ENCODE data around the gene BCL6B.

Gene BCL6B

DNA sequence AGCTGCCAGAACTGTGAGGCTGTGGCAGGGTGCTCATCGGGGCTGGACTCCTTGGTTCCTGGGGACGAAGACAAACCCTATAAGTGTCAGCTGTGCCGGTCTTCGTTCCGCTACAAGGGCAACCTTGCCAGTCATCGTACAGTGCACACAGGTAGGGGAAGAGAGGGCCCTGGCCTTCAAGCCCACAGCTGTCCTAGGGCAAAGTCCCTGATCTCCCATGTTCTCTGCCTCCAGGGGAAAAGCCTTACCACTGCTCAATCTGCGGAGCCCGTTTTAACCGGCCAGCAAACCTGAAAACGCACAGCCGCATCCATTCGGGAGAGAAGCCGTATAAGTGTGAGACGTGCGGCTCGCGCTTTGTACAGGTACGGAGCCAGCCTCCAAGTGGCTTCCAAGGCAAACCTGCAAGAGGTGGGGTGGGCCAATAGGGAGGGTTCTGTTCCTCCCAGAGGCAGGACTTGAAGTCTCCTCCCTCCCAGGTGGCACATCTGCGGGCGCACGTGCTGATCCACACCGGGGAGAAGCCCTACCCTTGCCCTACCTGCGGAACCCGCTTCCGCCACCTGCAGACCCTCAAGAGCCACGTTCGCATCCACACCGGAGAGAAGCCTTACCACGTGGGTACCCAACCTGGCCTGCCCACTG, 3.7 kb downstream of the BCL6B start:
- Histone ChIP-seq H3K4me1 (ENCODE audit: control insufficient read depth in 2 of 2, insufficient read depth in 2 of 2, low read length in 2 of 2) (peaks cover 13 to 16% of the 10 kb centered on the region in 2 donors), H3K4me3 (ENCODE audit: low read length in 2 of 2) (no peak overlapping the region), H3K27ac (ENCODE audit: low read depth in 2 of 2, low read length in 2 of 2) (no peak overlapping the region)

GRCh38 chr17:7027335-7027734, 4.5 kb downstream of the BCL6B start:
- no peaks in the 10 kb centered on the region for H3K27me3 ChIP-seq (ENCODE audit: control insufficient read depth in 2 of 2, insufficient read depth in 2 of 2, low read length in 2 of 2)
- H3K4me1 ChIP-seq (ENCODE audit: control insufficient read depth in 2 of 2, insufficient read depth in 2 of 2, low read length in 2 of 2): peaks cover 6 to 10% of the 10 kb centered on the region in 2 donors
- no peak overlapping the region for H3K27ac ChIP-seq (ENCODE audit: low read depth in 2 of 2, low read length in 2 of 2)
- H3K9me3 ChIP-seq (ENCODE audit: control insufficient read depth in 2 of 2, low read length in 2 of 2): no peaks in the 10 kb centered on the region
- no peak overlapping the region for H3K4me3 ChIP-seq (ENCODE audit: low read length in 2 of 2)
- no peaks in the 10 kb centered on the region for H3K36me3 ChIP-seq (ENCODE audit: control insufficient read depth in 2 of 2, insufficient read depth in 2 of 2, low read length in 2 of 2)
- H3K9ac ChIP-seq (ENCODE audit: low read depth in 1 of 2, low read length in 2 of 2): no peak overlapping the region

More for the DNA sequence above, 3.7 kb downstream of the BCL6B start:
- Histone ChIP-seq H3K27me3 (ENCODE audit: control insufficient read depth in 2 of 2, insufficient read depth in 2 of 2, low read length in 2 of 2) (no peaks in the 10 kb centered on the region), H3K9me3 (ENCODE audit: control insufficient read depth in 2 of 2, low read length in 2 of 2) (no peaks in the 10 kb centered on the region), H3K36me3 (ENCODE audit: control insufficient read depth in 2 of 2, insufficient read depth in 2 of 2, low read length in 2 of 2) (no peaks in the 10 kb centered on the region), H3K9ac (ENCODE audit: low read depth in 1 of 2, low read length in 2 of 2) (no peak overlapping the region)

DNA sequence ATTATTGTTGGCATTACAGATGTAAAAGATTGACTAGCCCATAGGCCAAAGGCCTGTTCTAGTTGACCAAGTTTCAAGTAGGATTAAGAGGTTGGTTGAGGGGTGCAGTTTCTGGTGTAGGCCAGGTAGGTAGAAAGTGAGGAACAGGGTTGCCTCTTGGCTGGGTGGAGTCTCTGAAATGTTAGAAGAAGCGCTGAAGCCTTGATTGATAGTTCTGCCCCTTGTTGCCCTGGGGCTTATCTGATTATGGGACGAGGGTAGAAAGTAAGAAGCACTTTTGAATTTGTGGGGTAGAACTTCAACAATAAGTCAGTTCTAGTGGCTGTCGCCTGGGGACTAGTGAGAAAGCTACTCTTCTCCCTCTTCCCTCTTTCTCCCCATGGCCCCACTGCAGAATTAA, 6.2 kb downstream of the BCL6B start:
- H3K4me1 ChIP-seq (ENCODE audit: control insufficient read depth in 2 of 2, insufficient read depth in 2 of 2, low read length in 2 of 2): no peaks in the 10 kb centered on the region
- H3K4me3 ChIP-seq (ENCODE audit: low read length in 2 of 2): no peak overlapping the region
- peak overlapping the region in 1 of 2 donors; percentile 23 for H3K27ac ChIP-seq (ENCODE audit: low read depth in 2 of 2, low read length in 2 of 2)
- no peaks in the 10 kb centered on the region for H3K9me3 ChIP-seq (ENCODE audit: control insufficient read depth in 2 of 2, low read length in 2 of 2)
- H3K27me3 ChIP-seq (ENCODE audit: control insufficient read depth in 2 of 2, insufficient read depth in 2 of 2, low read length in 2 of 2): no peaks in the 10 kb centered on the region
- no peaks in the 10 kb centered on the region for H3K36me3 ChIP-seq (ENCODE audit: control insufficient read depth in 2 of 2, insufficient read depth in 2 of 2, low read length in 2 of 2)
- no peak overlapping the region for H3K9ac ChIP-seq (ENCODE audit: low read depth in 1 of 2, low read length in 2 of 2)

DNA sequence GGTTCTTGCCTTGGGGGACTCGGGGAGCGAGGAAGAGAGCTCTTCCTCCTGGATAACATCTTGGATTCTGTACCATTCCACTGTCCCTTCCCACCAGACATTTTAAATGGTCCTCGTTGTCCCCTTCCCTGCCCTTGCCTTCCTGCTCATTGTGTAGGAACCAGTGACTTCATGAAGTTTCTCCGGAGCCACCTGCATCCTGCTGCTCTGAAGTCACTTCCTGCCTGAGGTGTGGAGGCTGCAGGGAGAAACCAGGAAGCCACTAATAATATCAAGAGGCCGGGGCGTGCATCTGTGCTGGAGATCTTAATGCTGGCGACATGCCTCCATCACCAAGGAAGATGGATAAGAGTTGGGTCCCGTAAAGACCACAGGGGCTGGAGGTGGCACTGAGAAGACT, 6.8 kb downstream of the BCL6B start:
- Histone ChIP-seq H3K9me3 (ENCODE audit: control insufficient read depth in 2 of 2, low read length in 2 of 2) (no peaks in the 10 kb centered on the region), H3K4me1 (ENCODE audit: control insufficient read depth in 2 of 2, insufficient read depth in 2 of 2, low read length in 2 of 2) (no peaks in the 10 kb centered on the region), H3K9ac (ENCODE audit: low read depth in 1 of 2, low read length in 2 of 2) (no peak overlapping the region), H3K27me3 (ENCODE audit: control insufficient read depth in 2 of 2, insufficient read depth in 2 of 2, low read length in 2 of 2) (no peaks in the 10 kb centered on the region), H3K4me3 (ENCODE audit: low read length in 2 of 2) (no peak overlapping the region), H3K36me3 (ENCODE audit: control insufficient read depth in 2 of 2, insufficient read depth in 2 of 2, low read length in 2 of 2) (no peaks in the 10 kb centered on the region), H3K27ac (ENCODE audit: low read depth in 2 of 2, low read length in 2 of 2) (peak overlapping the region in 1 of 2 donors; percentile 23)

DNA sequence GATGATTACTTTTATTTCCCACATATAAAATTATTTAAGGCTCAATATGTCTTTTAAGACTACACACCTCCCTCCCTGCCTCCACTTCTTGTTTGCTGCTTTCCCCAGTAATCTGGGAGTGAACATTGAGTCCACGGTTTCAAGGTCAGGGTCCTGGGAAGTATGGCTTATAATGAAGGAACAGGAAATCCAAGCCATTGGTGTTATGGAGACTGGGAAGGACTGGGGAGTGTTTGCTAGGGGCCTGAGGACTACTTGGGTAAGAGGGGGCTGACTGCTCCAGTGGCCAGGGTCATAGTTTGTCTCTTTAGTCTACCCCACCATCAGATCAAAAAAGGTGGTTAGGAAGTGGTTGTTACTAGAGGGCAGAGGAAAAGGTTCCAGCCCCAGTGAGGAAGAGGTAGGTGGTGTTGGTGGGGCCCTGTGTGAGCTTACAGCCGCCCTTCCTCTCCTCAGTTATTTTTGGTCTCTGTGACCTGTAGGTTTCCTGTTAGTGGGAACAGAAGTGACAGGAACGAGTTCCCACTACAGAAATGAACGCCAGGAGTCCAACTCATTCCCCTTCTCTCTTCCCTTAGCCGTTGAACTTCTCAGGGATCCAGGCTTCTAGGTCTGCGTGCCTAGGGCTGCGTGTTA, 12.2 kb downstream of the BCL6B start:
- Histone ChIP-seq H3K4me3 (ENCODE audit: low read length in 2 of 2) (peak overlapping the region; percentile 71 to 92), H3K27ac (ENCODE audit: low read depth in 2 of 2, low read length in 2 of 2) (peak overlapping the region; percentile 76 to 90), H3K9ac (ENCODE audit: low read depth in 1 of 2, low read length in 2 of 2) (peak overlapping the region; percentile 86 to 90)

GRCh38 chr17:7035591-7036368, 12.9 kb downstream of the BCL6B start, which contains the start of gene SLC16A13:
SLC16A13 (plus strand) TSS chr17:7036015; CDS start chr17:7036383, 368 bp downstream.
- Histone ChIP-seq H3K27ac (ENCODE audit: low read depth in 2 of 2, low read length in 2 of 2) (peak within 1 kb of the TSS; percentile 76 to 90), H3K36me3 (ENCODE audit: control insufficient read depth in 2 of 2, insufficient read depth in 2 of 2, low read length in 2 of 2) (no peaks in the 10 kb centered on the region), H3K9me3 (ENCODE audit: control insufficient read depth in 2 of 2, low read length in 2 of 2) (no peaks in the 10 kb centered on the region), H3K27me3 (ENCODE audit: control insufficient read depth in 2 of 2, insufficient read depth in 2 of 2, low read length in 2 of 2) (no peaks in the 10 kb centered on the region), H3K4me1 (ENCODE audit: control insufficient read depth in 2 of 2, insufficient read depth in 2 of 2, low read length in 2 of 2) (peaks cover 10 to 13% of the 10 kb centered on the region in 2 donors), H3K4me3 (ENCODE audit: low read length in 2 of 2) (peak within 1 kb of the TSS; percentile 71 to 92), H3K9ac (ENCODE audit: low read depth in 1 of 2, low read length in 2 of 2) (peak within 1 kb of the TSS; percentile 86 to 90)

More for the DNA sequence above, 12.2 kb downstream of the BCL6B start:
- no peaks in the 10 kb centered on the region for H3K27me3 ChIP-seq (ENCODE audit: control insufficient read depth in 2 of 2, insufficient read depth in 2 of 2, low read length in 2 of 2)
- H3K4me1 ChIP-seq (ENCODE audit: control insufficient read depth in 2 of 2, insufficient read depth in 2 of 2, low read length in 2 of 2): peaks cover 10 to 13% of the 10 kb centered on the region in 2 donors
- H3K9me3 ChIP-seq (ENCODE audit: control insufficient read depth in 2 of 2, low read length in 2 of 2): no peaks in the 10 kb centered on the region
- no peaks in the 10 kb centered on the region for H3K36me3 ChIP-seq (ENCODE audit: control insufficient read depth in 2 of 2, insufficient read depth in 2 of 2, low read length in 2 of 2)

DNA sequence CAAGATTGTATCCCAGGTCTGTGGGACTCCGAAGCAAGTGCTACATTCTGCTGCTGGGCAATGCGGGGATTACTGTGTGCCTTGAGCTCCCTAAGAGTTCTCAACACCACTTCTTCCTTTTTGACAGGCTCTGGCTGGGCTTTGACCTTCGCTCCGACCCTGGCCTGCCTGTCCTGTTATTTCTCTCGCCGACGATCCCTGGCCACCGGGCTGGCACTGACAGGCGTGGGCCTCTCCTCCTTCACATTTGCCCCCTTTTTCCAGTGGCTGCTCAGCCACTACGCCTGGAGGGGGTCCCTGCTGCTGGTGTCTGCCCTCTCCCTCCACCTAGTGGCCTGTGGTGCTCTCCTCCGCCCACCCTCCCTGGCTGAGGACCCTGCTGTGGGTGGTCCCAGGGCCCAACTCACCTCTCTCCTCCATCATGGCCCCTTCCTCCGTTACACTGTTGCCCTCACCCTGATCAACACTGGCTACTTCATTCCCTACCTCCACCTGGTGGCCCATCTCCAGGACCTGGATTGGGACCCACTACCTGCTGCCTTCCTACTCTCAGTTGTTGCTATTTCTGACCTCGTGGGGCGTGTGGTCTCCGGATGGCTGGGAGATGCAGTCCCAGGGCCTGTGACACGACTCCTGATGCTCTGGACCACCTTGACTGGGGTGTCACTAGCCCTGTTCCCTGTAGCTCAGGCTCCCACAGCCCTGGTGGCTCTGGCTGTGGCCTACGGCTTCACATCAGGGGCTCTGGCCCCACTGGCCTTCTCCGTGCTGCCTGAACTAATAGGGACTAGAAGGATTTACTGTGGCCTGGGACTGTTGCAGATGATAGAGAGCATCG, 15.4 kb downstream of the BCL6B start:
- peaks cover 0 to 5% of the 10 kb centered on the region in 2 donors for H3K27me3 ChIP-seq (ENCODE audit: control insufficient read depth in 2 of 2, insufficient read depth in 2 of 2, low read length in 2 of 2)
- no peaks in the 10 kb centered on the region for H3K9me3 ChIP-seq (ENCODE audit: control insufficient read depth in 2 of 2, low read length in 2 of 2)
- no peak overlapping the region for H3K27ac ChIP-seq (ENCODE audit: low read depth in 2 of 2, low read length in 2 of 2)
- no peak overlapping the region for H3K4me3 ChIP-seq (ENCODE audit: low read length in 2 of 2)
- no peak overlapping the region for H3K9ac ChIP-seq (ENCODE audit: low read depth in 1 of 2, low read length in 2 of 2)
- no peaks in the 10 kb centered on the region for H3K36me3 ChIP-seq (ENCODE audit: control insufficient read depth in 2 of 2, insufficient read depth in 2 of 2, low read length in 2 of 2)
- H3K4me1 ChIP-seq (ENCODE audit: control insufficient read depth in 2 of 2, insufficient read depth in 2 of 2, low read length in 2 of 2): peaks cover 17 to 19% of the 10 kb centered on the region in 2 donors

- peaks cover 0 to 5% of the 10 kb centered on the region in 2 donors for H3K27me3 ChIP-seq (ENCODE audit: control insufficient read depth in 2 of 2, insufficient read depth in 2 of 2, low read length in 2 of 2)
- H3K4me1 ChIP-seq (ENCODE audit: control insufficient read depth in 2 of 2, insufficient read depth in 2 of 2, low read length in 2 of 2): peaks cover 23 to 26% of the 10 kb centered on the region in 2 donors
- H3K27ac ChIP-seq (ENCODE audit: low read depth in 2 of 2, low read length in 2 of 2): no peak overlapping the region
- no peaks in the 10 kb centered on the region for H3K36me3 ChIP-seq (ENCODE audit: control insufficient read depth in 2 of 2, insufficient read depth in 2 of 2, low read length in 2 of 2)
- no peak overlapping the region for H3K9ac ChIP-seq (ENCODE audit: low read depth in 1 of 2, low read length in 2 of 2)
- no peaks in the 10 kb centered on the region for H3K9me3 ChIP-seq (ENCODE audit: control insufficient read depth in 2 of 2, low read length in 2 of 2)
- H3K4me3 ChIP-seq (ENCODE audit: low read length in 2 of 2): no peak overlapping the region
These were observed 17.0 kb downstream of the BCL6B start for GRCh38 chr17:7039832-7040231.

DNA sequence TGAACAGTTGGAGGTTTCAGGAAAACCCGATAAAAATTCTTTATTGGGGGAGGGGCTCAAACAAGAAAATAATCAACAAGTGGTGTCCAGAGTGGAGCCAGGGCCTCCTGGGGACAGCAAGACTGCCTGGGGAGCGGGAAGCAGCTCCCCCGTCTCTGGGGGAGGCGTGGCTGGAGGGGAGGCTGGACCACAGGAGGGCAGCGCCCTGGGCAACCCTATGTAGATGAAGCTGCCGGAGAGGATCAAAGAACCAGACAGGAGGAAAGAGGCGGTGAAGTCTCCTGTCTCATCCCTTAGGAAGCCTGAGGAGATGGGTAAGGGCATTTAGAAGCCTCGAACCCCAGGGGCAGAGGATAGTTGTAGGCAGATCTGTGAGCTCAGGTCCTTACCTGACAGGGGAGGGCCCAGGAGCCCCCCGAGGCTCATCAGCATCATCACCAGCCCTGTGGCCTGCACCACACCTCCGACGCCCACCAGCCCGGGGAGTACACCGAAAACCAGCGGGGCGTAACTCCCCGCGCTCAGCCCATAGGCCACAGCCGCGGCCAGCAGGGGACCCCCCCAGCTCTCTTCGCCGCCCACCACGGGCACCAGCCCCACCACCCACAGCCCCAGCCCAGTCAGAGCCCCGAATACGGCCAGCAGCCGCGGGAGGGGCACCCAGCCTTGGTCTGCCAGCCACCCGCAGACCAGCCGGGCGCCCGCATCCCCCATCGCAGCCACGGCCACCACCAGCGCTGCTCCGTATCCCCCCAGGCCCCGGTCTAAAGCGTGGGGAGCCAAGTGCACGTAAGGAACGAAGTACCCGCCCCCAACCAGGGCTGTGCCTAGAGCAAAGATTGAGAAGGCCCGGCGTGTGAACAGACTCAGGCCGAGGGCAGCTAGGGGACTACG, 19.0 kb downstream of the BCL6B start:
- peaks cover 0 to 5% of the 10 kb centered on the region in 2 donors for H3K27me3 ChIP-seq (ENCODE audit: control insufficient read depth in 2 of 2, insufficient read depth in 2 of 2, low read length in 2 of 2)
- H3K4me3 ChIP-seq (ENCODE audit: low read length in 2 of 2): no peak overlapping the region
- H3K27ac ChIP-seq (ENCODE audit: low read depth in 2 of 2, low read length in 2 of 2): no peak overlapping the region
- H3K36me3 ChIP-seq (ENCODE audit: control insufficient read depth in 2 of 2, insufficient read depth in 2 of 2, low read length in 2 of 2): no peaks in the 10 kb centered on the region
- peaks cover 25 to 31% of the 10 kb centered on the region in 2 donors for H3K4me1 ChIP-seq (ENCODE audit: control insufficient read depth in 2 of 2, insufficient read depth in 2 of 2, low read length in 2 of 2)
- peak overlapping the region in 1 of 2 donors; percentile 68 for H3K9ac ChIP-seq (ENCODE audit: low read depth in 1 of 2, low read length in 2 of 2)
- no peaks in the 10 kb centered on the region for H3K9me3 ChIP-seq (ENCODE audit: control insufficient read depth in 2 of 2, low read length in 2 of 2)
